Measurements from ENCODE around the gene STMN3. TPM values are rescaled to one million over a fixed set of nuclear protein-coding genes. Genes with fewer than 3 reads are reported as not detected.

The STMN3 gene
- total and polyA plus RNA-seq, 2 of the 8 experiments (the other 6 are each of a cell fraction or from before 2014, with no cell fraction given): 51.5 to 63.1 TPM

GRCh38 chr20:63690898-63691710 lies 37.9 kb upstream of the STMN3 start:
- Histone ChIP-seq H3K18ac (ENCODE audit: extremely low read depth, low read length) (no peak overlapping the region), H3K27me3 (replicated peaks in 1 of 4; ENCODE audit: control insufficient read depth in 3 of 4, extremely low read depth in 1 of 4, insufficient read depth in 3 of 4, low read length in 3 of 4) (no peaks in the 10 kb centered on the region), H3K9me3 (ENCODE audit: insufficient read depth in 2 of 2, low read depth in 1 of 2, low read length in 1 of 2) (no peaks in the 10 kb centered on the region; a peak in 1 of 4 replicates), H3K27ac (ENCODE audit: low read depth, low read length) (no peak overlapping the region), H2BK20ac (ENCODE audit: low read length) (no peak overlapping the region), H4K5ac (ENCODE audit: insufficient read length, low read depth, low read length) (no peak overlapping the region), H3K4me3 (ENCODE audit: extremely low read depth in 1 of 4, insufficient read depth in 2 of 4, low read depth in 3 of 4, low read length in 4 of 4) (no peak overlapping the region), H4K20me1 (replicated peaks in 1 of 2; ENCODE audit: control insufficient read depth in 1 of 2, insufficient read depth in 2 of 2, low read length in 2 of 2) (peaks cover 0 to 7% of the 10 kb centered on the region in 2 experiments), H2AFZ (ENCODE audit: low read length) (no peak overlapping the region), H3K79me1 (ENCODE audit: low read depth, low read length) (no peaks in the 10 kb centered on the region), H3K23ac (ENCODE audit: insufficient read length) (no peak overlapping the region), H3K14ac (ENCODE audit: insufficient read length) (no peak overlapping the region), H3K4me1 (replicated peaks in 1 of 4; ENCODE audit: control insufficient read depth in 3 of 4, insufficient read depth in 4 of 4, low read length in 3 of 4) (peaks cover 0 to 4% (median under 1%) of the 10 kb centered on the region in 4 experiments; a peak in 3 of 7 replicates), H3K79me2 (ENCODE audit: control insufficient read depth in 1 of 2, insufficient read depth in 2 of 2, low read length in 2 of 2) (no peaks in the 10 kb centered on the region), H2BK12ac (ENCODE audit: low read depth, low read length) (no peak overlapping the region), H3K36me3 (ENCODE audit: control insufficient read depth in 2 of 4, insufficient read depth in 4 of 4, low read length in 3 of 4) (peaks cover 0 to 3% (median 0%) of the 10 kb centered on the region in 4 experiments; a peak in 1 of 8 replicates), H3K56ac (replicated peaks; ENCODE audit: insufficient read length, low read depth, low read length) (no peak overlapping the region), H3K4me2 (ENCODE audit: insufficient read depth in 1 of 2, low read depth in 2 of 2, low read length in 2 of 2) (no peak overlapping the region), H2BK5ac (ENCODE audit: low read depth, low read length) (no peak overlapping the region), H3K4ac (replicated peaks; ENCODE audit: insufficient read length, low read depth, low read length) (no peak overlapping the region), H2BK15ac (ENCODE audit: low read length) (no peak overlapping the region), H2BK120ac (replicated peaks; ENCODE audit: low read depth, low read length) (no peak overlapping the region), H4K91ac (replicated peaks; ENCODE audit: insufficient read length, low read length) (no peak overlapping the region), H2AK5ac (ENCODE audit: low read depth, low read length) (no peak overlapping the region), H4K8ac (ENCODE audit: extremely low read depth, insufficient read depth, low read length) (no peak overlapping the region), H3K23me2 (ENCODE audit: low read depth, low read length) (peaks cover 3% of the 10 kb centered on the region; the same call in 1 of the 2 replicates), H3K9ac (replicated peaks in 1 of 4; ENCODE audit: extremely low read depth in 1 of 4, low read depth in 3 of 4, low read length in 3 of 4) (0 out of 7 replicates have a peak overlapping the region, but pooled peaks of 1 of the 4 experiments have one; percentile 9)
- POLR2A ChIA-PET (ENCODE audit: partially characterized antibody): interaction anchor here (0.7 to 3.5 kb wide), 7 partner anchors 9 to 170 kb away, joined by 3 to 15 read pairs (median 5); partner anchors contain the start of genes ARFRP1 and ZGPAT
- CTCF ChIA-PET (ENCODE audit: partially characterized antibody): interaction anchor here (0.8 to 1.1 kb wide), 2 partner anchors 9 to 347 kb away, joined by 3 to 4 read pairs; no protein-coding TSS in a partner anchor
- DNase-seq (ENCODE audit: low read depth in 1 of 2, low spot score in 2 of 2): no peak
- FAIRE-seq: no peak
- 97% methylated on average over 15 of the region's 24 CpGs; no CpG with 5 or more reads in 1 of the 2 experiments for whole genome bisulfite sequencing, 2 experiments (ENCODE audit: extremely low coverage in 1 of 2, insufficient coverage in 1 of 2, insufficient read length in 1 of 2, insufficient replicate concordance in 2 of 2, low coverage in 1 of 2, low lambda C conversion rate in 2 of 2, missing lambda C conversion rate in 1 of 2)
- TF ChIP-seq SIX5 (IDR thresholded peaks at IDR 0.05; ENCODE audit: low read depth, low read length): no peak
- TF ChIP-seq POLR2A (IDR thresholded peaks at IDR 0.05; ENCODE audit: control extremely low read depth in 1 of 2, low read depth in 2 of 2, low read length in 2 of 2): 0 out of 3 replicates have a peak, but pooled peaks of 1 of the 2 experiments have one; percentile 20

All from H1 (cell line).